ENCODE results near the gene RBMS3.

DNA sequence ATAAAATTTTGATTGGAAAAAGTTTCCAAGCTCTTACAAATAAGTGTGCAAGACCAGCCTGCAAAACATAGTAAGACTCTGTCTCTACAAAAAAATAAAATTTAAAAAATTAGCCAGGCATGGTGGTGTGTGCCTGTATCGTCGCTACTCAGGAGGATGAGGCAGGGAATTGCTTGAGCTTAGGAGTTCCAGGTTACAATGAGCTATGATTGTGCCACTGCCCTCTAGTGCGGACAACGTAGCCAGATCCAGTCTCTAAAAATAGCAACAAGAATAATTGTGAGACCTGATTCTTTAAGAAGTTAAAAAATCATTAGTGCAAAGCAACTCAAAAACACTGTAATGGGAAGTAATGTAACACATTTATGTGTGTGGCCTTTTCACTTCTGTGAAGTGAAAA, 251.6 kb downstream of the RBMS3 start:
- TF ChIP-seq, protein P1, sequence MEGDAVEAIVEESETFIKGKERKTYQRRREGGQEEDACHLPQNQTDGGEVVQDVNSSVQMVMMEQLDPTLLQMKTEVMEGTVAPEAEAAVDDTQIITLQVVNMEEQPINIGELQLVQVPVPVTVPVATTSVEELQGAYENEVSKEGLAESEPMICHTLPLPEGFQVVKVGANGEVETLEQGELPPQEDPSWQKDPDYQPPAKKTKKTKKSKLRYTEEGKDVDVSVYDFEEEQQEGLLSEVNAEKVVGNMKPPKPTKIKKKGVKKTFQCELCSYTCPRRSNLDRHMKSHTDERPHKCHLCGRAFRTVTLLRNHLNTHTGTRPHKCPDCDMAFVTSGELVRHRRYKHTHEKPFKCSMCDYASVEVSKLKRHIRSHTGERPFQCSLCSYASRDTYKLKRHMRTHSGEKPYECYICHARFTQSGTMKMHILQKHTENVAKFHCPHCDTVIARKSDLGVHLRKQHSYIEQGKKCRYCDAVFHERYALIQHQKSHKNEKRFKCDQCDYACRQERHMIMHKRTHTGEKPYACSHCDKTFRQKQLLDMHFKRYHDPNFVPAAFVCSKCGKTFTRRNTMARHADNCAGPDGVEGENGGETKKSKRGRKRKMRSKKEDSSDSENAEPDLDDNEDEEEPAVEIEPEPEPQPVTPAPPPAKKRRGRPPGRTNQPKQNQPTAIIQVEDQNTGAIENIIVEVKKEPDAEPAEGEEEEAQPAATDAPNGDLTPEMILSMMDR (IDR thresholded peaks at IDR 0.05): peak in 2 of 6 experiments; percentile 21 to 22
- no peak for TF ChIP-seq POLR2A (IDR thresholded peaks at IDR 0.05)

Measured in thyroid gland (tissue), 4 donors.